ENCODE results near the gene ZFP92.

DNA sequence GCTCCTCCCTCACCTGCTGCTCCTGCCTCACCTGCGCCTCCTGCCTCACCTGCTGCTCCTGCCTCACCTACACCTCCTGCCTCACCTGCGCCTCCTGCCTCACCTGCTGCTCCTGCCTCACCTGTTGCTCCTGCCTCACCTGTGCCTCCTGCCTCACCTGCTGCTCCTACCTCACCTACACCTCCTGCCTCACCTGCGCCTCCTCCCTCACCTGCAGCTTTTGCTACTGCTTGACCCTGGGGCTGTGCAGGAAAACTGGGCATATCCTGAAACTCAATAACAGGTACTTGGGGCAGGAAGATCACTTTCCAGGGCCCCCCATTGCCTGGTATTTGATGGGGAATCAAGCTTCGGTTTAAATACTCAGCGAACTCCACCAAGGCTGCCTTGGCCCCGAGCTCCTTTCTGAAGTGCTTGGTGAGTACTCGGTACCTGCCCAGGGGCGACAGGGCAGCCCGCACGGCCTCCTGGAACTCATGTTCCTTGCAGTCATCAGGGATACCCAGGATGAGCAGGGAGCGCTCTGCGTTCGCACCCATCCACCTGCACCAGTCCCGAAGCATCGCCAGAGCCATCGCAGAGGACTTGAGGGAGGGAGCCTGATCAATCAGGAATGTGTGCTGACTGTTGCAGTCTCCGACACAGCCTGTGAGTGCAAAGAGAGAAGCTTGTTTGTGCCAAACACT is 12.9 kb upstream of the ZFP92 start:
- TF ChIP-seq, protein P1, sequence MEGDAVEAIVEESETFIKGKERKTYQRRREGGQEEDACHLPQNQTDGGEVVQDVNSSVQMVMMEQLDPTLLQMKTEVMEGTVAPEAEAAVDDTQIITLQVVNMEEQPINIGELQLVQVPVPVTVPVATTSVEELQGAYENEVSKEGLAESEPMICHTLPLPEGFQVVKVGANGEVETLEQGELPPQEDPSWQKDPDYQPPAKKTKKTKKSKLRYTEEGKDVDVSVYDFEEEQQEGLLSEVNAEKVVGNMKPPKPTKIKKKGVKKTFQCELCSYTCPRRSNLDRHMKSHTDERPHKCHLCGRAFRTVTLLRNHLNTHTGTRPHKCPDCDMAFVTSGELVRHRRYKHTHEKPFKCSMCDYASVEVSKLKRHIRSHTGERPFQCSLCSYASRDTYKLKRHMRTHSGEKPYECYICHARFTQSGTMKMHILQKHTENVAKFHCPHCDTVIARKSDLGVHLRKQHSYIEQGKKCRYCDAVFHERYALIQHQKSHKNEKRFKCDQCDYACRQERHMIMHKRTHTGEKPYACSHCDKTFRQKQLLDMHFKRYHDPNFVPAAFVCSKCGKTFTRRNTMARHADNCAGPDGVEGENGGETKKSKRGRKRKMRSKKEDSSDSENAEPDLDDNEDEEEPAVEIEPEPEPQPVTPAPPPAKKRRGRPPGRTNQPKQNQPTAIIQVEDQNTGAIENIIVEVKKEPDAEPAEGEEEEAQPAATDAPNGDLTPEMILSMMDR (IDR thresholded peaks at IDR 0.05; ENCODE audit: insufficient read depth, low read depth, low read length) = no peak
- TF ChIP-seq EZH2 (IDR thresholded peaks at IDR 0.05; ENCODE audit: insufficient read depth, low read length) = no peak

All from astrocyte (in vitro differentiated cells and primary cell).